ENCODE results near the gene TRIM46.

GRCh38 chr1:155186794-155187455 is 13.3 kb downstream of the TRIM46 start:
- TF ChIP-seq POLR2A (IDR thresholded peaks at IDR 0.05): no peak
- TF ChIP-seq, protein P1, sequence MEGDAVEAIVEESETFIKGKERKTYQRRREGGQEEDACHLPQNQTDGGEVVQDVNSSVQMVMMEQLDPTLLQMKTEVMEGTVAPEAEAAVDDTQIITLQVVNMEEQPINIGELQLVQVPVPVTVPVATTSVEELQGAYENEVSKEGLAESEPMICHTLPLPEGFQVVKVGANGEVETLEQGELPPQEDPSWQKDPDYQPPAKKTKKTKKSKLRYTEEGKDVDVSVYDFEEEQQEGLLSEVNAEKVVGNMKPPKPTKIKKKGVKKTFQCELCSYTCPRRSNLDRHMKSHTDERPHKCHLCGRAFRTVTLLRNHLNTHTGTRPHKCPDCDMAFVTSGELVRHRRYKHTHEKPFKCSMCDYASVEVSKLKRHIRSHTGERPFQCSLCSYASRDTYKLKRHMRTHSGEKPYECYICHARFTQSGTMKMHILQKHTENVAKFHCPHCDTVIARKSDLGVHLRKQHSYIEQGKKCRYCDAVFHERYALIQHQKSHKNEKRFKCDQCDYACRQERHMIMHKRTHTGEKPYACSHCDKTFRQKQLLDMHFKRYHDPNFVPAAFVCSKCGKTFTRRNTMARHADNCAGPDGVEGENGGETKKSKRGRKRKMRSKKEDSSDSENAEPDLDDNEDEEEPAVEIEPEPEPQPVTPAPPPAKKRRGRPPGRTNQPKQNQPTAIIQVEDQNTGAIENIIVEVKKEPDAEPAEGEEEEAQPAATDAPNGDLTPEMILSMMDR (IDR thresholded peaks at IDR 0.05 in 8 of 11, conservative IDR thresholded peaks at IDR 0.05 in 3 of 11): no peak
